K562 (cell line): ENCODE measurements around the gene SETD3. TPM values are rescaled to one million over a fixed set of nuclear protein-coding genes. Genes with fewer than 3 reads are reported as not detected.

Source experiments
- ATAC-seq: fragments of 200-7000 bp; cut with Tn5 transposase; 3 replicates; pipeline ENCODE4 v1.9.1; 2020; ENCODE audit warnings: moderate library complexity
- BruUV-seq: library from RNA; stranded (reverse); fragments of 400-500 nt; replicated peaks from 2 replicates; lab custom pipeline; 2021; lab: Mats Ljungman, UMichigan
- CTCF ChIA-PET: fragments of 300-600 bp; formaldehyde crosslinking; extraction: SDS; loops from one replicate; lab custom pipeline; 2021; ENCODE audit warnings: low intra/inter-chr PET ratio; lab: Yijun Ruan, JAX
- POLR2A ChIA-PET: fragments of 300-600, 350-650 bp; sonication (Branson Sonifier 250); formaldehyde crosslinking; extraction: SDS; loops from one replicate; lab custom pipeline; 2021; ENCODE audit warnings: antibody characterized with exemption, inconsistent platforms; lab: Yijun Ruan, JAX
- DNase-seq, 4 experiments: peaks; one replicate each; pipeline versions ENCODE4 v3.0.0 to v3.0.0-alpha.2; 2011 to 2018; ENCODE audit warnings: low spot score in 3 of 4, mixed read lengths in 3 of 4; ENCODE audit errors: extremely low read depth in 1 of 4
- FAIRE-seq: peaks from 2 replicates; lab custom pipeline; 2011; peaks lifted over from hg19 to GRCh38; lab: Jason Lieb, UNC
- H2AFZ ChIP-seq: 2 replicates; pipeline ENCODE4 v1.6.0; 2011; ENCODE audit warnings: low read depth, low read length, control low read depth, inconsistent platforms
- H3K27ac ChIP-seq: fragments of 200-600 bp; 3 replicates; pipeline ENCODE4 v1.8.0; 2011; ENCODE audit warnings: low read depth, mild to moderate bottlenecking, control low read depth, inconsistent platforms, low read length, moderate library complexity, mixed read lengths; ENCODE audit errors: extremely low read depth
- H3K27me3 ChIP-seq, 2 experiments: fragments of 300-600 bp in 1 of 2; 2 replicates in 1 of 2; 3 replicates in 1 of 2; pipeline versions ENCODE4 v1.6.0 to v1.8.0; 2011; ENCODE audit warnings: inconsistent platforms in 2 of 2, low read length in 2 of 2, mild to moderate bottlenecking in 1 of 2, mixed read lengths in 1 of 2, moderate library complexity in 1 of 2; ENCODE audit not compliant: control insufficient read depth in 2 of 2, insufficient read depth in 2 of 2
- H3K36me3 ChIP-seq: fragments of 300-600 bp; 3 replicates; pipeline ENCODE4 v1.8.0; 2011; ENCODE audit warnings: mild to moderate bottlenecking, low read length, inconsistent platforms; ENCODE audit not compliant: control insufficient read depth, insufficient read depth
- H3K4me1 ChIP-seq, 2 experiments: fragments of 200-600 bp in 1 of 2; replicated peaks in 1 of 2; 2 replicates in 1 of 2; 3 replicates in 1 of 2; pipeline versions ENCODE4 v1.5.1 to v1.8.0; 2011; ENCODE audit warnings: inconsistent platforms in 2 of 2, low read length in 2 of 2, mild to moderate bottlenecking in 1 of 2, mixed read lengths in 1 of 2, moderate library complexity in 1 of 2; ENCODE audit not compliant: control insufficient read depth in 2 of 2, insufficient read depth in 2 of 2
- H3K4me2 ChIP-seq: 2 replicates; pipeline ENCODE4 v1.6.1; 2011; ENCODE audit warnings: low read length, control low read depth, inconsistent platforms, mixed read lengths; ENCODE audit not compliant: insufficient read depth
- H3K4me3 ChIP-seq: fragments of 200-600 bp; sonication (generic), shearing (Covaris generic); 2 replicates; pipeline ENCODE4 v1.5.1; 2016; ENCODE audit warnings: control low read depth, inconsistent platforms
- H3K79me2 ChIP-seq: fragments of 200-600 bp; 3 replicates; pipeline ENCODE4 v1.8.0; 2011; ENCODE audit warnings: low read length, inconsistent platforms; ENCODE audit not compliant: control insufficient read depth, insufficient read depth
- H3K9ac ChIP-seq, 2 experiments: 2 replicates each; pipeline versions ENCODE4 v1.6.0 to v1.6.1; 2011; ENCODE audit warnings: low read depth in 2 of 2, low read length in 2 of 2, control low read depth in 1 of 2, inconsistent platforms in 1 of 2, mild to moderate bottlenecking in 1 of 2, mixed read lengths in 1 of 2; ENCODE audit not compliant: insufficient read depth in 1 of 2
- H3K9me1 ChIP-seq: one replicate; pipeline ENCODE4 v1.6.0; 2011; ENCODE audit warnings: inconsistent platforms, mild to moderate bottlenecking, low read length, moderate library complexity; ENCODE audit not compliant: control insufficient read depth, insufficient read depth
- H3K9me3 ChIP-seq: replicated peaks from 2 replicates; pipeline ENCODE4 v1.5.1; 2011; ENCODE audit warnings: low read depth, low read length, inconsistent platforms; ENCODE audit not compliant: control insufficient read depth, insufficient read depth
- H4K20me1 ChIP-seq: replicated peaks from 2 replicates; pipeline ENCODE4 v1.6.1; 2011; ENCODE audit warnings: low read length, inconsistent platforms, mixed read lengths; ENCODE audit not compliant: control insufficient read depth, insufficient read depth
- CEBPG ChIP-seq, 3 experiments: fragments of 200-800 bp in 1 of 3; sonication (Bioruptor generic) in 1 of 3; sonication (generic) in 1 of 3; formaldehyde crosslinking in 1 of 3; IDR thresholded peaks in 2 of 3; conservative IDR thresholded peaks in 1 of 3; 2 replicates each; pipeline versions ENCODE4 v1.6.1 to v1.8.0; 2016 to 2022; ENCODE audit warnings: missing compliant biosample characterization in 2 of 3, missing genetic modification characterization in 2 of 3, mild to moderate bottlenecking in 1 of 3, missing genetic modification reagents in 1 of 3
- DEAF1 ChIP-seq: fragments of 450-650 bp; formaldehyde crosslinking; IDR thresholded peaks from 2 replicates; pipeline ENCODE4 v1.4.0; 2020; ENCODE audit warnings: mild to moderate bottlenecking, moderate library complexity
- ESRRB ChIP-seq: fragments of 250-450 bp; sonication (Bioruptor Pico); IDR thresholded peaks from 2 replicates; pipeline ENCODE4 v1.5.0; 2020; ENCODE audit warnings: mild to moderate bottlenecking, moderate library complexity, borderline replicate concordance
- FOXP1 ChIP-seq: sonication (generic); formaldehyde crosslinking; IDR thresholded peaks from 2 replicates; pipeline ENCODE4 v1.8.0; 2022; ENCODE audit warnings: mild to moderate bottlenecking, missing genetic modification reagents
- HEY1 ChIP-seq: fragments of 250-450 bp; sonication (Bioruptor Pico); IDR thresholded peaks from 2 replicates; pipeline ENCODE4 v1.5.0; 2020; ENCODE audit warnings: mild to moderate bottlenecking, moderate library complexity, borderline replicate concordance
- MAZ ChIP-seq, 2 experiments: fragments of 450-650 bp in 1 of 2; sonication (generic) in 1 of 2; formaldehyde crosslinking; IDR thresholded peaks in 1 of 2; conservative IDR thresholded peaks in 1 of 2; 2 replicates each; pipeline versions ENCODE4 v1.4.0 to v1.5.0; 2020; ENCODE audit warnings: mild to moderate bottlenecking in 1 of 2, missing genetic modification reagents in 1 of 2
- MYNN ChIP-seq, 2 experiments: sonication (generic); formaldehyde crosslinking in 1 of 2; IDR thresholded peaks; 2 replicates each; pipeline versions ENCODE4 v1.5.0 to v1.6.1; 2016 to 2020; ENCODE audit warnings: antibody characterized with exemption in 1 of 2, missing genetic modification reagents in 1 of 2
- SIN3A ChIP-seq, 2 experiments: fragments of 150-350 bp in 1 of 2; IDR thresholded peaks; 2 replicates each; pipeline ENCODE4 v1.6.1; 2011 to 2016; ENCODE audit warnings: borderline replicate concordance in 2 of 2, low read depth in 2 of 2, low read length in 2 of 2, mild to moderate bottlenecking in 2 of 2, moderate library complexity in 2 of 2; ENCODE audit not compliant: control insufficient read depth in 1 of 2
- STAG1 ChIP-seq: sonication (generic); formaldehyde crosslinking; IDR thresholded peaks from 2 replicates; pipeline ENCODE4 v1.5.0; 2020; ENCODE audit warnings: missing genetic modification reagents, borderline replicate concordance
- TEAD1 ChIP-seq, 2 experiments: fragments of 450-650 bp in 1 of 2; sonication (generic) in 1 of 2; formaldehyde crosslinking; IDR thresholded peaks; 2 replicates each; pipeline versions ENCODE4 v1.4.0 to v1.8.0; 2020 to 2022; ENCODE audit warnings: mild to moderate bottlenecking in 2 of 2, missing genetic modification reagents in 1 of 2
- ZNF121 ChIP-seq: sonication (generic); formaldehyde crosslinking; conservative IDR thresholded peaks from 2 replicates; pipeline ENCODE4 v1.8.0; 2022; ENCODE audit warnings: missing genetic modification reagents
- ZNF695 ChIP-seq: fragments of 450-650 bp; formaldehyde crosslinking; IDR thresholded peaks from 2 replicates; pipeline ENCODE4 v1.4.0; 2020; ENCODE audit warnings: mild to moderate bottlenecking, moderate library complexity
- WGBS: fragments of 100-300 bp; shearing (Covaris generic); methylation state at CpG from one replicate; pipeline ENCODE4 v1.1.6; 2016; ENCODE audit warnings: low coverage, mixed read lengths; ENCODE audit not compliant: insufficient coverage; ENCODE audit errors: missing lambda C conversion rate; 5-methylcytosine and 5-hydroxymethylcytosine counted together
- in situ Hi-C: fragments of 300-500 bp; cut with MboI; formaldehyde crosslinking; loops from 4 replicates; pipeline ENCODE4 v1.15.0; 2018; ENCODE audit warnings: inconsistent platforms, mixed read lengths
- intact Hi-C: fragments of 100-400 bp; cut with micrococcal nuclease; formaldehyde crosslinking; loops from 2 replicates; pipeline ENCODE4 v1.14.2; 2022
- polyA plus RNA-seq, 8 experiments: library from polyadenylated mRNA; depleted of rRNA in 4 of 8; stranded (reverse) in 5 of 8; unstranded in 3 of 8; fragments of >200 nt; fragmentation: Nextera tagmentation in 2 of 8; fragmentation: Illumina TruSeq in 1 of 8; extraction: Ambion mirVana in 2 of 8; extraction: Trizol in 1 of 8; gene quantifications; 2 replicates each; pipeline versions ENCODE4 v1.2.1 to v1.2.3, GENCODE V29; 2011 to 2014; ENCODE audit warnings: inconsistent platforms in 1 of 8, missing spikeins in 1 of 8
- total RNA-seq, 7 experiments: library from RNA; depleted of rRNA in 6 of 7; stranded (reverse); fragments of >200 nt in 6 of 7; fragmentation: Illumina TruSeq in 2 of 7; extraction: Trizol in 2 of 7; gene quantifications; 2 replicates each; pipeline versions ENCODE4 v1.2.1 to v1.2.3, GENCODE V29; 2011 to 2021; ENCODE audit warnings: low replicate concordance in 1 of 7
- TF ChIP-seq, protein P1 (sequence below), 3 experiments: IDR thresholded peaks in 2 of 3; conservative IDR thresholded peaks in 1 of 3; 2 replicates each; pipeline ENCODE4 v1.5.1; 2011 to 2012; ENCODE audit warnings: low read length in 3 of 3, mild to moderate bottlenecking in 3 of 3, control low read depth in 2 of 3, improper control_type of control experiment in 1 of 3, inconsistent platforms in 1 of 3, low read depth in 1 of 3, mixed read lengths in 1 of 3, moderate library complexity in 1 of 3; ENCODE audit not compliant: insufficient read depth in 2 of 3
- TF ChIP-seq, protein P2 (sequence below): fragments of 450-650 bp; formaldehyde crosslinking; IDR thresholded peaks from 2 replicates; pipeline ENCODE4 v1.4.0; 2020; ENCODE audit warnings: mild to moderate bottlenecking

The SETD3 gene
- total and polyA plus RNA-seq, 9 of the 15 experiments (the other 6 are each of a cell fraction or from before 2014, with no cell fraction given), result 8.5 to 35.9 (median 26.5) TPM

GRCh38 chr14:99518441-99519346, 38.0 kb upstream of the SETD3 start:
- in situ Hi-C loops (no loop called here), intact Hi-C loops (loop anchor here (1.0 to 2.0 kb wide), 2 partner anchors 111 to 366 kb away; no protein-coding TSS in a partner anchor)
- H2AFZ ChIP-seq, result no peak overlapping the region
- ATAC-seq, result peak; percentile 90
- no peaks in the 10 kb centered on the region for H3K9me3 ChIP-seq
- CTCF ChIA-PET, result interaction anchor here (0.6 to 3.1 kb wide), 5 partner anchors 54 to 428 kb away, joined by 3 to 22 read pairs (median 3); no protein-coding TSS in a partner anchor
- H3K9ac ChIP-seq, result no peak overlapping the region
- WGBS, result 42% methylated on average over 11 of the region's 21 CpGs
- H3K4me1 ChIP-seq, result peaks cover 11 to 41% of the 10 kb centered on the region in 2 experiments
- 0 out of 2 replicates have a peak, but pooled peaks cover 6% of the 10 kb centered on the region for H4K20me1 ChIP-seq
- BruUV-seq, result no TSS peak
- H3K36me3 ChIP-seq, result peaks cover 6% of the 10 kb centered on the region; the same call in 1 of the 3 replicates
- no peak for FAIRE-seq
- no peak overlapping the region for H3K4me3 ChIP-seq
- no peak overlapping the region for H3K4me2 ChIP-seq
- POLR2A ChIA-PET, result no interaction called here
- no peak overlapping the region for H3K27ac ChIP-seq
- no peaks in the 10 kb centered on the region for H3K9me1 ChIP-seq
- peak; percentile 69 to 76 (median 74) for DNase-seq
- no peaks in the 10 kb centered on the region for H3K27me3 ChIP-seq
- no peaks in the 10 kb centered on the region for H3K79me2 ChIP-seq
- TF ChIP-seq MAZ (CRISPR knock-in tag; conservative IDR thresholded peaks at IDR 0.05 in 1 of 2, IDR thresholded peaks at IDR 0.05 in 1 of 2) (peak in 1 of 2 experiments; percentile 35; a peak in 1 of 4 replicates), ZNF695 (CRISPR knock-in tag) (no peak), SIN3A (IDR thresholded peaks at IDR 0.05; ENCODE audit: borderline replicate concordance in 2 of 2, control insufficient read depth in 1 of 2, low read depth in 2 of 2, low read length in 2 of 2) (no peak), ESRRB (CRISPR knock-in tag) (no peak), CEBPG (CRISPR knock-in tag; IDR thresholded peaks at IDR 0.05) (no peak), CEBPG (tag; conservative IDR thresholded peaks at IDR 0.05 in 1 of 2, IDR thresholded peaks at IDR 0.05 in 1 of 2) (no peak), STAG1 (CRISPR knock-in tag) (peak; percentile 94), TEAD1 (CRISPR knock-in tag; IDR thresholded peaks at IDR 0.05) (no peak), MYNN (IDR thresholded peaks at IDR 0.05) (peak; percentile 42; the same call in 1 of the 2 replicates), MYNN (CRISPR knock-in tag; IDR thresholded peaks at IDR 0.05) (no peak), HEY1 (CRISPR knock-in tag) (no peak), ZNF121 (CRISPR knock-in tag) (peak; percentile 55; the same call in 1 of the 2 replicates), FOXP1 (CRISPR knock-in tag) (no peak), DEAF1 (CRISPR knock-in tag) (peak; percentile 72)
- TF ChIP-seq, protein P1, sequence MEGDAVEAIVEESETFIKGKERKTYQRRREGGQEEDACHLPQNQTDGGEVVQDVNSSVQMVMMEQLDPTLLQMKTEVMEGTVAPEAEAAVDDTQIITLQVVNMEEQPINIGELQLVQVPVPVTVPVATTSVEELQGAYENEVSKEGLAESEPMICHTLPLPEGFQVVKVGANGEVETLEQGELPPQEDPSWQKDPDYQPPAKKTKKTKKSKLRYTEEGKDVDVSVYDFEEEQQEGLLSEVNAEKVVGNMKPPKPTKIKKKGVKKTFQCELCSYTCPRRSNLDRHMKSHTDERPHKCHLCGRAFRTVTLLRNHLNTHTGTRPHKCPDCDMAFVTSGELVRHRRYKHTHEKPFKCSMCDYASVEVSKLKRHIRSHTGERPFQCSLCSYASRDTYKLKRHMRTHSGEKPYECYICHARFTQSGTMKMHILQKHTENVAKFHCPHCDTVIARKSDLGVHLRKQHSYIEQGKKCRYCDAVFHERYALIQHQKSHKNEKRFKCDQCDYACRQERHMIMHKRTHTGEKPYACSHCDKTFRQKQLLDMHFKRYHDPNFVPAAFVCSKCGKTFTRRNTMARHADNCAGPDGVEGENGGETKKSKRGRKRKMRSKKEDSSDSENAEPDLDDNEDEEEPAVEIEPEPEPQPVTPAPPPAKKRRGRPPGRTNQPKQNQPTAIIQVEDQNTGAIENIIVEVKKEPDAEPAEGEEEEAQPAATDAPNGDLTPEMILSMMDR (IDR thresholded peaks at IDR 0.05 in 2 of 3, conservative IDR thresholded peaks at IDR 0.05 in 1 of 3; ENCODE audit: insufficient read depth in 2 of 3, low read depth in 1 of 3, low read length in 3 of 3), result peak; percentile 79 to 84 (median 82)
- TF ChIP-seq, protein P2, sequence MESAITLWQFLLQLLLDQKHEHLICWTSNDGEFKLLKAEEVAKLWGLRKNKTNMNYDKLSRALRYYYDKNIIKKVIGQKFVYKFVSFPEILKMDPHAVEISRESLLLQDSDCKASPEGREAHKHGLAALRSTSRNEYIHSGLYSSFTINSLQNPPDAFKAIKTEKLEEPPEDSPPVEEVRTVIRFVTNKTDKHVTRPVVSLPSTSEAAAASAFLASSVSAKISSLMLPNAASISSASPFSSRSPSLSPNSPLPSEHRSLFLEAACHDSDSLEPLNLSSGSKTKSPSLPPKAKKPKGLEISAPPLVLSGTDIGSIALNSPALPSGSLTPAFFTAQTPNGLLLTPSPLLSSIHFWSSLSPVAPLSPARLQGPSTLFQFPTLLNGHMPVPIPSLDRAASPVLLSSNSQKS (CRISPR knock-in tag), result no peak
